HPDE6-E6E7 (cell line): ENCODE results near the gene ARHGEF17.
"Not testable (repeated sequence)": the region's sequence is repeated elsewhere in the genome, so short reads cannot be mapped to it uniquely, and the experiment has no call there.

Experiments used
- DNase-seq: peaks from one replicate; pipeline ENCODE4 v3.0.0; 2011; ENCODE audit warnings: missing footprints; ENCODE audit errors: extremely low spot score

Gene ARHGEF17

GRCh38 chr11:73308003-73308960 is at the start of gene ARHGEF17:
ARHGEF17 (plus strand) TSS chr11:73308276; CDS start chr11:73308639, 363 bp downstream.
- DNase-seq, result peak; percentile 52

- DNase-seq, result no peak
These were observed 48.5 kb upstream of the ARHGEF17 start for GRCh38 chr11:73259406-73260126.

GRCh38 chr11:73260127-73260457 is 48.0 kb upstream of the ARHGEF17 start:
- no peak for DNase-seq

GRCh38 chr11:73262851-73263495 is 45.1 kb upstream of the ARHGEF17 start:
- DNase-seq, result no peak

GRCh38 chr11:73263640-73264039 is 44.4 kb upstream of the ARHGEF17 start:
- no peak for DNase-seq

GRCh38 chr11:73265278-73265810 is 42.7 kb upstream of the ARHGEF17 start:
- no peak for DNase-seq

GRCh38 chr11:73265853-73266645 is 42.0 kb upstream of the ARHGEF17 start:
- no peak for DNase-seq

- no peak for DNase-seq
These were observed 41.4 kb upstream of the ARHGEF17 start for GRCh38 chr11:73266646-73267020.

GRCh38 chr11:73267122-73267846 is 40.8 kb upstream of the ARHGEF17 start:
- DNase-seq, result no peak

- DNase-seq, result no peak
These were observed 40.1 kb upstream of the ARHGEF17 start for GRCh38 chr11:73267906-73268540.

GRCh38 chr11:73268671-73269271 is 39.3 kb upstream of the ARHGEF17 start:
- no peak for DNase-seq

- no peak for DNase-seq
These were observed 38.5 kb upstream of the ARHGEF17 start for GRCh38 chr11:73269459-73270015.

- no peak for DNase-seq
These were observed 37.8 kb upstream of the ARHGEF17 start for GRCh38 chr11:73270016-73270854.

- DNase-seq, result no peak
These were observed 37.1 kb upstream of the ARHGEF17 start for GRCh38 chr11:73270855-73271477.

GRCh38 chr11:73271478-73271865 is 36.6 kb upstream of the ARHGEF17 start:
- DNase-seq, result not testable (repeated sequence)

GRCh38 chr11:73271936-73272679 is 36.0 kb upstream of the ARHGEF17 start, which contains the start of gene P2RY6:
P2RY6 (plus strand) TSS chr11:73272338; CDS start chr11:73296519, 24,181 bp downstream.
- peak; percentile 56 for DNase-seq

- DNase-seq, result no peak
These were observed 35.4 kb upstream of the ARHGEF17 start for GRCh38 chr11:73272680-73273038.
